ENCODE data around the gene NLRP13.

- no peak for TF ChIP-seq CTCF (IDR thresholded peaks at IDR 0.05)
- TF ChIP-seq POLR2A (IDR thresholded peaks at IDR 0.05) = no peak
These were observed 49.5 kb downstream of the NLRP13 start for GRCh38 chr19:55882626-55883025.
